ENCODE results near the gene CCHCR1. TPM values are rescaled to one million over a fixed set of nuclear protein-coding genes. Genes with fewer than 3 reads are reported as not detected.

The CCHCR1 gene
- total and polyA plus RNA-seq, 2 of the 13 experiments (the other 11 are each of a cell fraction or from before 2014, with no cell fraction given): 14.6 to 28.2 TPM

- TF ChIP-seq, protein P1, sequence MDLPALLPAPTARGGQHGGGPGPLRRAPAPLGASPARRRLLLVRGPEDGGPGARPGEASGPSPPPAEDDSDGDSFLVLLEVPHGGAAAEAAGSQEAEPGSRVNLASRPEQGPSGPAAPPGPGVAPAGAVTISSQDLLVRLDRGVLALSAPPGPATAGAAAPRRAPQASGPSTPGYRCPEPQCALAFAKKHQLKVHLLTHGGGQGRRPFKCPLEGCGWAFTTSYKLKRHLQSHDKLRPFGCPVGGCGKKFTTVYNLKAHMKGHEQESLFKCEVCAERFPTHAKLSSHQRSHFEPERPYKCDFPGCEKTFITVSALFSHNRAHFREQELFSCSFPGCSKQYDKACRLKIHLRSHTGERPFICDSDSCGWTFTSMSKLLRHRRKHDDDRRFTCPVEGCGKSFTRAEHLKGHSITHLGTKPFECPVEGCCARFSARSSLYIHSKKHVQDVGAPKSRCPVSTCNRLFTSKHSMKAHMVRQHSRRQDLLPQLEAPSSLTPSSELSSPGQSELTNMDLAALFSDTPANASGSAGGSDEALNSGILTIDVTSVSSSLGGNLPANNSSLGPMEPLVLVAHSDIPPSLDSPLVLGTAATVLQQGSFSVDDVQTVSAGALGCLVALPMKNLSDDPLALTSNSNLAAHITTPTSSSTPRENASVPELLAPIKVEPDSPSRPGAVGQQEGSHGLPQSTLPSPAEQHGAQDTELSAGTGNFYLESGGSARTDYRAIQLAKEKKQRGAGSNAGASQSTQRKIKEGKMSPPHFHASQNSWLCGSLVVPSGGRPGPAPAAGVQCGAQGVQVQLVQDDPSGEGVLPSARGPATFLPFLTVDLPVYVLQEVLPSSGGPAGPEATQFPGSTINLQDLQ (CRISPR knock-in tag; IDR thresholded peaks at IDR 0.05): no peak
- TF ChIP-seq ZNF253 (CRISPR knock-in tag; IDR thresholded peaks at IDR 0.05; ENCODE audit: borderline replicate concordance) (peak; percentile 36; the same call in 1 of the 2 replicates), BATF2 (CRISPR knock-in tag; IDR thresholded peaks at IDR 0.05) (no peak), ZNF879 (CRISPR knock-in tag; IDR thresholded peaks at IDR 0.05) (no peak), RXRA (CRISPR knock-in tag; IDR thresholded peaks at IDR 0.05) (peak; percentile 56), ZNF598 (CRISPR knock-in tag; IDR thresholded peaks at IDR 0.05; ENCODE audit: borderline replicate concordance) (peak; percentile 96), ELF4 (CRISPR knock-in tag; IDR thresholded peaks at IDR 0.05; ENCODE audit: borderline replicate concordance) (peak; percentile 57; the same call in 1 of the 2 replicates), ZNF883 (CRISPR knock-in tag; IDR thresholded peaks at IDR 0.05; ENCODE audit: not compliant biosample characterization) (peak; percentile 44), ZFP36 (IDR thresholded peaks at IDR 0.05; ENCODE audit: borderline replicate concordance, low read depth, low read length, partially characterized antibody) (no peak), PPARG (CRISPR knock-in tag; conservative IDR thresholded peaks at IDR 0.05) (no peak), RXRB (CRISPR knock-in tag; IDR thresholded peaks at IDR 0.05; ENCODE audit: borderline replicate concordance) (peak; percentile 60; the same call in 1 of the 2 replicates), POLR2A (IDR thresholded peaks at IDR 0.05; ENCODE audit: insufficient read depth in 1 of 2, low read depth in 2 of 2, low read length in 2 of 2) (peak in 1 of 2 experiments; percentile 87), ZNF441 (CRISPR knock-in tag; IDR thresholded peaks at IDR 0.05; ENCODE audit: borderline replicate concordance) (no peak; the same call in 1 of the 2 replicates), CCDC6 (CRISPR knock-in tag; IDR thresholded peaks at IDR 0.05) (0 out of 2 replicates have a peak, but pooled peaks have one; percentile 57), GATAD2A (CRISPR knock-in tag; IDR thresholded peaks at IDR 0.05) (peak; percentile 79), ZFP41 (CRISPR knock-in tag; IDR thresholded peaks at IDR 0.05; ENCODE audit: borderline replicate concordance) (no peak), SRSF1 (optimal IDR thresholded peaks at IDR 0.05; ENCODE audit: low read depth, low read length) (peak; percentile 34), NFIB (CRISPR knock-in tag; IDR thresholded peaks at IDR 0.05; ENCODE audit: borderline replicate concordance) (no peak), RBM39 (IDR thresholded peaks at IDR 0.05; ENCODE audit: low read depth, low read length, poor library complexity, severe bottlenecking) (no peak), ZNF580 (CRISPR knock-in tag; IDR thresholded peaks at IDR 0.05; ENCODE audit: borderline replicate concordance, low read depth) (peak; percentile 91; the same call in 1 of the 2 replicates), ZNF713 (CRISPR knock-in tag; IDR thresholded peaks at IDR 0.05) (no peak), KLF11 (CRISPR knock-in tag; IDR thresholded peaks at IDR 0.05) (peak; percentile 78; the same call in 1 of the 2 replicates)
- TF ChIP-seq, protein P2, sequence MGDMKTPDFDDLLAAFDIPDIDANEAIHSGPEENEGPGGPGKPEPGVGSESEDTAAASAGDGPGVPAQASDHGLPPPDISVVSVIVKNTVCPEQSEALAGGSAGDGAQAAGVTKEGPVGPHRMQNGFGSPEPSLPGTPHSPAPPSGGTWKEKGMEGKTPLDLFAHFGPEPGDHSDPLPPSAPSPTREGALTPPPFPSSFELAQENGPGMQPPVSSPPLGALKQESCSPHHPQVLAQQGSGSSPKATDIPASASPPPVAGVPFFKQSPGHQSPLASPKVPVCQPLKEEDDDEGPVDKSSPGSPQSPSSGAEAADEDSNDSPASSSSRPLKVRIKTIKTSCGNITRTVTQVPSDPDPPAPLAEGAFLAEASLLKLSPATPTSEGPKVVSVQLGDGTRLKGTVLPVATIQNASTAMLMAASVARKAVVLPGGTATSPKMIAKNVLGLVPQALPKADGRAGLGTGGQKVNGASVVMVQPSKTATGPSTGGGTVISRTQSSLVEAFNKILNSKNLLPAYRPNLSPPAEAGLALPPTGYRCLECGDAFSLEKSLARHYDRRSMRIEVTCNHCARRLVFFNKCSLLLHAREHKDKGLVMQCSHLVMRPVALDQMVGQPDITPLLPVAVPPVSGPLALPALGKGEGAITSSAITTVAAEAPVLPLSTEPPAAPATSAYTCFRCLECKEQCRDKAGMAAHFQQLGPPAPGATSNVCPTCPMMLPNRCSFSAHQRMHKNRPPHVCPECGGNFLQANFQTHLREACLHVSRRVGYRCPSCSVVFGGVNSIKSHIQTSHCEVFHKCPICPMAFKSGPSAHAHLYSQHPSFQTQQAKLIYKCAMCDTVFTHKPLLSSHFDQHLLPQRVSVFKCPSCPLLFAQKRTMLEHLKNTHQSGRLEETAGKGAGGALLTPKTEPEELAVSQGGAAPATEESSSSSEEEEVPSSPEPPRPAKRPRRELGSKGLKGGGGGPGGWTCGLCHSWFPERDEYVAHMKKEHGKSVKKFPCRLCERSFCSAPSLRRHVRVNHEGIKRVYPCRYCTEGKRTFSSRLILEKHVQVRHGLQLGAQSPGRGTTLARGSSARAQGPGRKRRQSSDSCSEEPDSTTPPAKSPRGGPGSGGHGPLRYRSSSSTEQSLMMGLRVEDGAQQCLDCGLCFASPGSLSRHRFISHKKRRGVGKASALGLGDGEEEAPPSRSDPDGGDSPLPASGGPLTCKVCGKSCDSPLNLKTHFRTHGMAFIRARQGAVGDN (CRISPR knock-in tag; IDR thresholded peaks at IDR 0.05): peak; percentile 99
Measured at GRCh38 chr6:31186052-31186734, 28.6 kb upstream of the CCHCR1 start (continued).

Measured in HepG2 (cell line).